ENCODE measurements around the gene RPS2.
"Not testable (repeated sequence)": the region's sequence is repeated elsewhere in the genome, so short reads cannot be mapped to it uniquely, and the experiment has no call there.

RPS2 gene

GRCh38 chr16:1964506-1965395, at the start of gene RPS2:
Gene RPS2 (minus strand): TSS chr16:1964826. CDS start chr16:1964625, 201 bp downstream.
- peak; percentile 97 for DNase-seq

GRCh38 chr16:2013527-2013926, 48.9 kb upstream of the RPS2 start:
- DNase-seq, result no peak

- DNase-seq, result not testable (repeated sequence)
These were observed 47.1 kb upstream of the RPS2 start for GRCh38 chr16:2011726-2012125.

- DNase-seq, result peak; percentile 84
These were observed 45.3 kb upstream of the RPS2 start, which contains the start of gene ZNF598 for GRCh38 chr16:2009791-2010510. Gene ZNF598 (minus strand): TSS chr16:2009821.

GRCh38 chr16:2009164-2009711, 44.6 kb upstream of the RPS2 start:
- DNase-seq, result peak; percentile 7

GRCh38 chr16:2008631-2009163, 44.1 kb upstream of the RPS2 start:
- peak; percentile 23 for DNase-seq

GRCh38 chr16:2008009-2008526, 43.4 kb upstream of the RPS2 start:
- peak; percentile 30 for DNase-seq

GRCh38 chr16:2007081-2007836, 42.6 kb upstream of the RPS2 start:
- DNase-seq, result no peak

- no peak for DNase-seq
These were observed 41.7 kb upstream of the RPS2 start for GRCh38 chr16:2006317-2006716.

- DNase-seq, result no peak
These were observed 41.0 kb upstream of the RPS2 start for GRCh38 chr16:2005646-2006045.

GRCh38 chr16:2004795-2005517, 40.3 kb upstream of the RPS2 start:
- DNase-seq, result no peak

- peak; percentile 88 for DNase-seq
These were observed 39.4 kb upstream of the RPS2 start for GRCh38 chr16:2003827-2004641.

GRCh38 chr16:2003231-2003826, 38.7 kb upstream of the RPS2 start:
- no peak for DNase-seq

- no peak for DNase-seq
These were observed 38.0 kb upstream of the RPS2 start for GRCh38 chr16:2002406-2003230.

- DNase-seq, result no peak
These were observed 37.1 kb upstream of the RPS2 start for GRCh38 chr16:2001456-2002355.

GRCh38 chr16:2001035-2001434, 36.4 kb upstream of the RPS2 start:
- DNase-seq, result no peak

- no peak for DNase-seq
These were observed 35.4 kb upstream of the RPS2 start for GRCh38 chr16:1999866-2000514.
